GM12874 (cell line): ENCODE results near the gene SLC16A4.

Source experiments
- CTCF ChIP-seq: IDR thresholded peaks from 2 replicates; pipeline ENCODE4 v1.5.1; 2011; ENCODE audit warnings: low read depth, mild to moderate bottlenecking, control low read depth, low read length, moderate library complexity; ENCODE audit not compliant: insufficient read depth

The SLC16A4 gene

GRCh38 chr1:110390692-110391245 lies at the start of gene SLC16A4:
SLC16A4 (minus strand) TSS chr1:110391026; CDS start chr1:110389323, 1,703 bp downstream.
- TF ChIP-seq CTCF = no peak

GRCh38 chr1:110438893-110439292 lies 48.1 kb upstream of the SLC16A4 start:
- TF ChIP-seq CTCF = no peak

- no peak for TF ChIP-seq CTCF
Measured at GRCh38 chr1:110436635-110437034, 45.8 kb upstream of the SLC16A4 start.

GRCh38 chr1:110434946-110435345 lies 44.1 kb upstream of the SLC16A4 start:
- TF ChIP-seq CTCF = no peak

GRCh38 chr1:110433803-110434202 lies 43.0 kb upstream of the SLC16A4 start:
- TF ChIP-seq CTCF = 0 out of 2 replicates have a peak, but pooled peaks have one; percentile 16

GRCh38 chr1:110433213-110433612 lies 42.4 kb upstream of the SLC16A4 start:
- TF ChIP-seq CTCF = no peak

GRCh38 chr1:110430901-110431300 lies 40.1 kb upstream of the SLC16A4 start:
- TF ChIP-seq CTCF = no peak
